ENCODE data around the gene OSGIN1.

The OSGIN1 gene
- total RNA-seq = 0.24 to 1.5 reads per million in 2 donors

- peak; percentile 22 for DNase-seq
Measured at GRCh38 chr16:83952940-83953795, at the start of gene OSGIN1. Gene OSGIN1 (plus strand): TSS chr16:83953240. CDS start chr16:83957672, 4,432 bp downstream.

GRCh38 chr16:83903751-83904150 is 49.3 kb upstream of the OSGIN1 start:
- DNase-seq = no peak

- DNase-seq = no peak
Measured at GRCh38 chr16:83906683-83907082, 46.4 kb upstream of the OSGIN1 start.

GRCh38 chr16:83907111-83907510 is 45.9 kb upstream of the OSGIN1 start:
- DNase-seq = no peak

- no peak for DNase-seq
Measured at GRCh38 chr16:83907631-83908250, 45.3 kb upstream of the OSGIN1 start.

GRCh38 chr16:83908798-83909197 is 44.2 kb upstream of the OSGIN1 start:
- DNase-seq = no peak

- no peak for DNase-seq
Measured at GRCh38 chr16:83911290-83911689, 41.8 kb upstream of the OSGIN1 start.

GRCh38 chr16:83912519-83913244 is 40.4 kb upstream of the OSGIN1 start:
- DNase-seq = no peak

- no peak for DNase-seq
Measured at GRCh38 chr16:83913245-83913633, 39.8 kb upstream of the OSGIN1 start.

GRCh38 chr16:83914091-83914710 is 38.8 kb upstream of the OSGIN1 start:
- no peak for DNase-seq

- no peak for DNase-seq
Measured at GRCh38 chr16:83915081-83915480, 38.0 kb upstream of the OSGIN1 start.

- DNase-seq = no peak
Measured at GRCh38 chr16:83915491-83915890, 37.5 kb upstream of the OSGIN1 start.

- DNase-seq = no peak
Measured at GRCh38 chr16:83917152-83918120, 35.6 kb upstream of the OSGIN1 start.

- no peak for DNase-seq
Measured at GRCh38 chr16:83920894-83921491, 32.0 kb upstream of the OSGIN1 start.

GRCh38 chr16:83923581-83924365 is 29.3 kb upstream of the OSGIN1 start:
- no peak for DNase-seq

- no peak for DNase-seq
Measured at GRCh38 chr16:83924686-83925085, 28.4 kb upstream of the OSGIN1 start.

GRCh38 chr16:83925095-83925905 is 27.7 kb upstream of the OSGIN1 start:
- no peak for DNase-seq

- DNase-seq = no peak
Measured at GRCh38 chr16:83925957-83926725, 26.9 kb upstream of the OSGIN1 start.

Measured in T-helper 9 cell (primary cell).